CD4-positive, alpha-beta T cell treated with Interleukin-10 for 1 hour (primary cell): ENCODE results near the gene TPO.
"Not testable (repeated sequence)": the region's sequence is repeated elsewhere in the genome, so short reads cannot be mapped to it uniquely, and the experiment has no call there.

Source experiments
- DNase-seq: peaks from one replicate; pipeline ENCODE4 v3.0.0-alpha.2; 2020

Gene TPO

DNA sequence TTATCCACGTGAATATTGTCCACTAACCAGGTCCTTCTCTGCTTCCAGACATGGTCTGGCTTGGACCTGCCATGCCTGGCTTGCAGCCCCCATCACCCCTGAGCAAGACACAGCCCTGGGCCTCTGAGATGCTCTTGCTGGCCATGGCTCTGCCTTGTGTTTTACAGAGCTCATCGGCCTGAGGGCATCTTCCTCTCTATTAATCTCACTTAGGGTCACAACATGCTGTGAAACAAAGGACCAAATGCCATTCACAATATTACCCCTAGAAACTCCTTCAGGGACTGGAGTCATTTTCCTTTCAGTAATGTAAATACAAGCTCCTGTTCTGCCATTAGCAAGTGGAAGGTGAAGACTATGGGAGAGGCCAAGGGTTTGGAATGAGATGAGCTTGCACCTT, 6.8 kb upstream of the TPO start:
- DNase-seq = no peak

DNA sequence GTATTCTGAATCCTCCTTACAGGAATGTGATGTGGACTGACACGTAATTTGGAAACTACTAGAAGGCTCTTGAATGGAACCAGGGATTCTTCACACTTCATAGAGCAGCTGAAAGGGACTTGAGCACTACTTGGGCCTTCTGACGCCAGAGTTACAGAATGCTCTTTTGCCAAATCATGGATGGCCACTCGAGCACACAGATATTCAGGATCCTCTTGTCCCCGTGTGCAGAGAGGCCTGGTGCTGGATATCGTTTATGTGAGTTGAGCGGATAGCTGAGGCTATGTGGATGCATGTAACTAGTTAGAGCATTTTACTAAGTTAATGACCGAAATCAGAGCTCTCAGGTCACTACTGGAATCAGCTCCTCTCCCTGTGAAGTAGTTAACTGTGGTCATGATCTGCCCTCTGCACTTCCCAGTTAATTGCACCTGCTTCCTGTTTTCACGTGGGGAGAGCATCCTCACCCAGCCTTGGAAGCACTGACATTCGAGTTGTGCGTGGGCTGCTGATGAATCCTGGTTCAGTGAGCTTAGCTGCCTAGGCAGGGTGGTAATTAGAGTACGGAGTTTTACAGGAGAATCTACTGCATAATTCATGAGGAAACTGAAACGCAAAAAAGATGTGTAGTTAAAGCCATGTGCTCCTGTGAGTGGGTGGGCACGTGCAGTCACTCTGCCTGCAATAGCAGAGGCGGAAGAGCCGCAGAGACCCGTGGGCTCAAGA, 5.2 kb upstream of the TPO start:
- DNase-seq = no peak

- DNase-seq = no peak
These were observed 858 bp downstream of the TPO start for GRCh38 chr2:1414121-1414520.

- DNase-seq = not testable (repeated sequence)
These were observed 1.6 kb downstream of the TPO start for GRCh38 chr2:1414901-1415300.

DNA sequence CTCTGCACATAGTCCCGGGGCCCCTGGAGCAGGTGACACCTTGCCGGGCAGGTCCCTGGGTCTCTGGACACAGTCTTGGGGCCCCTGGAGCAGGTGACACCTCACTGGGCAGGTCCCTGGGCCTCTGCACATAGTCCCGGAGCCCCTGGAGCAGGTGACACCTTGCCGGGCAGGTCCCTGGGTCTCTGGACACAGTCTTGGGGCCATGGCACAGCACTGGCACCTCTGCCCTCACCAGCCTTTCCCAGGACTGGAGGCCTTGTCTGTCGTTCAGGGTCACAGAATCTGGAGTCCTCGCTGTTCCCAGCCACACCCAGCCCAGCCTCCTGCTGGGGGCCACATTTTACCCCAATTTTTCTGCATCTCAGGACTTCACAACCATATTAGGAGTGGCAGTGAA, 2.2 kb downstream of the TPO start:
- no peak for DNase-seq

- DNase-seq = no peak
These were observed 5.3 kb downstream of the TPO start for GRCh38 chr2:1418566-1418965.

- no peak for DNase-seq
These were observed 7.7 kb downstream of the TPO start for GRCh38 chr2:1420746-1421480.

GRCh38 chr2:1421731-1422130, 8.5 kb downstream of the TPO start:
- DNase-seq = no peak

DNA sequence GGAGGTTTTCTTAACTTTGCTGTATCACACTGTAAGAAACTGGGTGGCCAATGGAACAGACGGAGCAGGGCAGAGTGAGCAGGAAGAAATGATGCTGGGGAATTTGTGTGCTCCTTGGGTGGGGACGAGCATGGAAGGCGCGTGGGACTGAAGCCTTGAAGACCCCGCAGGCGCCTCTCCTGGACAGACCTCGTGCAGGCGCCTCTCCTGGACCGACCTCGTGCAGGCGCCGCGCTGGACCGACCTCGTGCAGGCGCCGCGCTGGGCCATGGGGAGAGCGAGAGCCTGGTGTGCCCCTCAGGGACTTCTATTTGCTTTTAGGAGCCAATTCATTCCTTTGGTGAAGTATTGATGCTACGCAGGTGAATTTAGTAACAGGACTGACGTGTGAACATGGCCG, 8.9 kb downstream of the TPO start:
- no peak for DNase-seq

GRCh38 chr2:1422716-1423285, 9.5 kb downstream of the TPO start:
- no peak for DNase-seq

- no peak for DNase-seq
These were observed 13.8 kb downstream of the TPO start for GRCh38 chr2:1427086-1427485.

GRCh38 chr2:1429895-1430294, 16.6 kb downstream of the TPO start:
- no peak for DNase-seq

DNA sequence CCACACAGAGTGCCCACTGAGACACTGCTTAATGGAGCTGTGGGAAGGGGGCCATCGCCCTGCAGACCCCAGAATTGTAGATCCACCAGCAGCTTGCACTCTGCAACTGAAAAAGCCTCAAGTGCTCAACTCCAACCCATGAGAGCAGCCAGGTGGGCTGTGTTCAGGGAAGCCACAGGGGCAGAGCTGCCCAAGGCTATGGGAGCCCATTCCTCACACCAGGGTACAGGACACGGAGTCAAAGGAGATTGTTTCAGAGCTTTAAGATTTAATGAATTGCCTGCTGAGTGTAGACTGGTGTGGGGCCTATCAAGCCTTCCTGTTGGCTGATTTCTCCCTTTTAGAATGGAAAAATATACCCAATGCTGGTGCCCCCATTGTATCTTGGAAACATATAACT, 17.2 kb downstream of the TPO start:
- no peak for DNase-seq

- DNase-seq = no peak
These were observed 18.7 kb downstream of the TPO start for GRCh38 chr2:1431886-1432400.

DNA sequence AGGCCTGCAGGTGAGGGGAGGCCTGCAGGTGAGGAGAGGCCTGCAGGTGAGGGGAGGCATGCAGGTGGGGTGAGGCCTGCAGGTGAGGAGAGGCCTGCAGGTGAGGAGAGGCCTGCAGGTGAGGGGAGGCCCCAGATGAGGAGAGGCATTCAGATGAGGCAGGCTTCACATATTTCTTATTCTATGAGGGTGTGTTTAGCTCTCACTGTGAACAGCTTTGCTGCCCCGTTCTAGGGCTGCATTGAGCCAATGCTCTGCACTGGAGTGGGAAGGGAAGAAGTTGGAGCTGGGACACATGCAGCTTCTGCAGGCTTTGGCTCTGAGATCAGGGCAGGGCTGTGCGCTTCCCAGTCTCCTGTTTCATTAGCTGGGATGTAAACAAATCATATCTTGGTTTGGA, 19.5 kb downstream of the TPO start:
- no peak for DNase-seq

- DNase-seq = no peak
These were observed 23.1 kb downstream of the TPO start for GRCh38 chr2:1436369-1436768.

DNA sequence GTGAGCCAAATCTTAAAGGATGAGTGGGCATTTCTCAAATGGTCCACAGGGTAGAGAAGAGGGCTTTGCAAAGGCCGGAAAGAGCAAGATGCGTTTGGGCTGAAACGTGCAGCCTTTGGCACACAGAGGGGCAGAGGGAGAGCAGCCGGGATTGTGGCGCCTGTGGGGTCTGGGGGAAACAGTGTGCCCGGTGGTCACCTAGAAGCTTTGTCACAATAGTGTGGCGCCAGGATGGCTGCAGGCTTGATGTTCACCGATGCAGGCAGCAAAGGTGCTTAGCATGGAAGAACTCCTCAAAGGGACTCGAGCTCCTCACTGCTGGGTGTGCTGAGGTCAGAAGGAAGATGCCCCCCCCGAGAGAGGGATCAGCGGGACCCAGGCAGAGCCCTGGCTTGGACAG, 23.8 kb downstream of the TPO start:
- DNase-seq = no peak

DNA sequence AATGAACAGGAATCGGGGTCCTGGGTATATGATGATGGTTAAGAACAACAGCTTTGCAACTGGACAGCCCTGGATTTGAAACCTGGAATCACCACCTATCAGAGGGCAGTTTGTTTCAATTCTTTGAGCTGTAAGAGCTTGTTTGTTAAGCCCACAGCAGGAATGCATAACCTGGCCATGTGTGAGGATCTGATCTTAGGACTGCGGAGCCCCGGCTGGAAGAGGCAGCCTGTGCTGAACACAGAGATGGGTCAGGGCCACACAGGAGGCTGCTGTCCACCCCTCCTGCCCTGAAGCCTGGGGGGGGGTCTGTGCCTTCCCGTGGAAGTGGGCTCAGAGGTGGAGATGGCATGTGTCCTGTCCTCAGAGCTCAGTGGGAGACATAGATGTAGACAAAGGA, 24.3 kb downstream of the TPO start:
- no peak for DNase-seq

DNA sequence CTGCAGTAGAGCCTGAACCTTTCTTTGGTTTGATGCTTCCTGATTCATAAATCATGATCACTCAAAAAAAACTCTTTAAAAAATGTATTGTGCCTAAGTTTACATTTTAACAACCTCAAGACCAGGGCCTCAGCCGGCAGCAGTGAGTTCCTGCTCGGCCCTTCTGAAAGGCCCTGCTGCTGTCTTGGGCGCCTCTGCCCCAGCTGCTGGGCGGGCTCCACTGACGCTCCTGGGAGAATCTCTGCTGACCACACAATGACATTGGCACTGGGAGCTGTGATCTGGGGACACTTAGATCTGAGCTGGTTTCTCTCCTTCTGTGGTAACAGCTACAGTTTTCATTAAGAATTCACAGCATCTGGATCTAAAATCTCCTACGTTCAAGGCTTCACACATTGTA, 25.7 kb downstream of the TPO start:
- DNase-seq = no peak

DNA sequence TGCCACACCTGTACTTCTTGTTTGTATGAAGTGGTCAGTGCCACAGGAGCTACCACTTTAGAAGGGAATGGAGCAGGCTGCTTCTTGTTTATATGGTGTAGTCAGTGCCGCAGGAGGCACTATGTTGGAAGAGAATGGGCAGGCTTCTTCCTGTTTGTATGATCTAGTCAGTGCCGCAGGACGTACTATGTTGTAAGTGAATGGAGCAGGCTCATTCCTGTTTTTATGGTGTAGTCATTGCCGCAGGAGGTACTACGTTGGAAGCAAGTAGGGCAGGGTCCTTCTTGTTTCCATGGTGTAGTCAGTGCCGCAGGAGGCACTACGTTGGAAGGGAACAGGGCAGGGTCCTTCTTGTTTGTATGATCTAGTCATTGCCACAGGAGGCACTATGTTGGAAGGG, 27.3 kb downstream of the TPO start:
- DNase-seq = no peak

- DNase-seq = no peak
These were observed 33.0 kb downstream of the TPO start for GRCh38 chr2:1446301-1446700.

DNA sequence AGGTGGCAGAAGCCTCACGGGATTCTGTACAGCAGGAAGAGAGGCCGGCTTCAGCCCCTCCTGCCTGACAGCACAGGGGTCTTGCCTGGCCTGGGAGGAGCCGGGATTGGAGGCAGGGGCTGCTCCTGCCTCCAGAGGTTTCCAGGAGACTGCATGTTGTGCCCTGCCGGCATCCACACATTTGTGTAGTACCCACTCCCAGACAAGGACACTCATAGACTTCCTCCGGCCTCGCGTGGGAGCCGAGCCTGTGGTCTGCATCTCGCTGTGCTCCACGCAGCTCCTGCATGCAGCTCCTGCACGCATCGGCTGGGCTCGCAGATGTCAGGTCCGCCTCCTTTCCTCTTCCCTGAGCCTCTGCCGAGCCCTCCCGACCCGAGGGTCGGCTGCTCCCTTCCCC, 34.7 kb downstream of the TPO start:
- no peak for DNase-seq

GRCh38 chr2:1450915-1451314, 37.7 kb downstream of the TPO start:
- no peak for DNase-seq

GRCh38 chr2:1451422-1451821, 38.2 kb downstream of the TPO start:
- no peak for DNase-seq
